Measurements from ENCODE around the gene MIEN1. TPM values are rescaled to one million over a fixed set of nuclear protein-coding genes. Genes with fewer than 3 reads are reported as not detected.

Gene MIEN1
- total and polyA plus RNA-seq, 2 of the 13 experiments (the other 11 are each of a cell fraction or from before 2014, with no cell fraction given), result 40.6 to 56.6 TPM

DNA sequence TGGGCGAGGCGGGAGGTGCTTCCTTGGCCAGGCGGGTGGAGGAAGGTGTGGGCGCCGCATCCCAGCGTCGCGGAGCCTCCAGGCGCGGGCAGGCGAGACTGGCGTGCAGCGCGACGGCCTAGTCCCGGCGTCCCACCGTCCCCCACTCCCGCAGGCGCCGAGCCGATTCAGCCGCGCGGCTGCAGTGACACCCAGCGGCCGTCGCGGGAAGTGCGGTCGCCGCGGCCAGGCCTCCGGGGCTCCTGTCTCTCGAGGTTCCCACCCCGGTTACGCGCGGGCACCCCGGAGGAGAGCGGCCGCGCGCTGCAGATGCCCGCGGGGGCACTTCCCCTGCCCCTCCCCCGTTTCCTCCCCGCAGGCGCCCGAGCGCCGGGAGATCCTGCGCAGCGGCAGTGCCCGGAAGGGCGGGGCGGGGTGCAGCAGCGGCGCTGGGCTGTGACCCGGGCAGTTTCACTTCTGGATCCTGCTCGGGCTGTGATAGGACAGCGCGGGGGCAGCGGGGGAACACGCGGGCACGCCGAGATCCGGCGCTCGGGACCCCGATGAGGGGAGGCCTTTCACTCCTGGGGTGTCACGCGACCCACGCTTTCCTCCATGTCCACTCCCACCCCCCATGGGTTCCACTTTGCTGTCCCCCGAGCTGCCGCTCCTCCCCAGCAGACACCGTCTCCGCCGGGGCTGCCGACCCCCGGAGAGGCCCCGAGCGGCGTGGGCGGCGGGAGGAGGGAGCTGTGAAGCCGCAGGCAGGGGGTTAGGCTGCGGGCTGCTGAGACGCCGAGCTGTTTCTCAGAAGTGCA lies 24.0 kb upstream of the MIEN1 start (continued):
- TF ChIP-seq RBM39 (IDR thresholded peaks at IDR 0.05; ENCODE audit: low read depth, low read length, poor library complexity, severe bottlenecking) (peak; percentile 66), HOXA9 (CRISPR knock-in tag; IDR thresholded peaks at IDR 0.05; ENCODE audit: borderline replicate concordance) (peak; percentile 19; the same call in 1 of the 2 replicates), SPEN (CRISPR knock-in tag; IDR thresholded peaks at IDR 0.05; ENCODE audit: low read depth) (peak; percentile 96), ZFY (CRISPR knock-in tag; IDR thresholded peaks at IDR 0.05) (peak; percentile 97), ZNF33B (CRISPR knock-in tag; IDR thresholded peaks at IDR 0.05) (peak; percentile 21), ZNF678 (CRISPR knock-in tag; IDR thresholded peaks at IDR 0.05) (peak; percentile 93), ZNF652 (CRISPR knock-in tag; IDR thresholded peaks at IDR 0.05; ENCODE audit: borderline replicate concordance, low read depth) (no peak), ARHGAP35 (CRISPR knock-in tag; IDR thresholded peaks at IDR 0.05; ENCODE audit: borderline replicate concordance) (peak; percentile 89), ZNF382 (CRISPR knock-in tag; IDR thresholded peaks at IDR 0.05; ENCODE audit: borderline replicate concordance) (no peak), SRSF9 (IDR thresholded peaks at IDR 0.05; ENCODE audit: borderline replicate concordance, insufficient read depth, low read depth, low read length, poor library complexity, severe bottlenecking) (no peak), ZFYVE20 (CRISPR knock-in tag; IDR thresholded peaks at IDR 0.05; ENCODE audit: borderline replicate concordance, low read depth) (peak; percentile 47; the same call in 1 of the 2 replicates), HHEX (CRISPR knock-in tag; IDR thresholded peaks at IDR 0.05) (no peak), BORCS8-MEF2B (CRISPR knock-in tag; IDR thresholded peaks at IDR 0.05) (peak; percentile 94), ZIK1 (CRISPR knock-in tag; IDR thresholded peaks at IDR 0.05; ENCODE audit: borderline replicate concordance, low read depth) (peak; percentile 97), DNMT1 (CRISPR knock-in tag; IDR thresholded peaks at IDR 0.05) (peak; percentile 90), YEATS2 (CRISPR knock-in tag; IDR thresholded peaks at IDR 0.05; ENCODE audit: borderline replicate concordance) (peak; percentile 65; the same call in 1 of the 2 replicates), NCOA5 (CRISPR knock-in tag; IDR thresholded peaks at IDR 0.05) (0 out of 2 replicates have a peak, but pooled peaks have one; percentile 53)
- TF ChIP-seq, protein P1, sequence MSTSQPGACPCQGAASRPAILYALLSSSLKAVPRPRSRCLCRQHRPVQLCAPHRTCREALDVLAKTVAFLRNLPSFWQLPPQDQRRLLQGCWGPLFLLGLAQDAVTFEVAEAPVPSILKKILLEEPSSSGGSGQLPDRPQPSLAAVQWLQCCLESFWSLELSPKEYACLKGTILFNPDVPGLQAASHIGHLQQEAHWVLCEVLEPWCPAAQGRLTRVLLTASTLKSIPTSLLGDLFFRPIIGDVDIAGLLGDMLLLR (CRISPR knock-in tag; IDR thresholded peaks at IDR 0.05), result peak; percentile 92
- TF ChIP-seq, protein P2, sequence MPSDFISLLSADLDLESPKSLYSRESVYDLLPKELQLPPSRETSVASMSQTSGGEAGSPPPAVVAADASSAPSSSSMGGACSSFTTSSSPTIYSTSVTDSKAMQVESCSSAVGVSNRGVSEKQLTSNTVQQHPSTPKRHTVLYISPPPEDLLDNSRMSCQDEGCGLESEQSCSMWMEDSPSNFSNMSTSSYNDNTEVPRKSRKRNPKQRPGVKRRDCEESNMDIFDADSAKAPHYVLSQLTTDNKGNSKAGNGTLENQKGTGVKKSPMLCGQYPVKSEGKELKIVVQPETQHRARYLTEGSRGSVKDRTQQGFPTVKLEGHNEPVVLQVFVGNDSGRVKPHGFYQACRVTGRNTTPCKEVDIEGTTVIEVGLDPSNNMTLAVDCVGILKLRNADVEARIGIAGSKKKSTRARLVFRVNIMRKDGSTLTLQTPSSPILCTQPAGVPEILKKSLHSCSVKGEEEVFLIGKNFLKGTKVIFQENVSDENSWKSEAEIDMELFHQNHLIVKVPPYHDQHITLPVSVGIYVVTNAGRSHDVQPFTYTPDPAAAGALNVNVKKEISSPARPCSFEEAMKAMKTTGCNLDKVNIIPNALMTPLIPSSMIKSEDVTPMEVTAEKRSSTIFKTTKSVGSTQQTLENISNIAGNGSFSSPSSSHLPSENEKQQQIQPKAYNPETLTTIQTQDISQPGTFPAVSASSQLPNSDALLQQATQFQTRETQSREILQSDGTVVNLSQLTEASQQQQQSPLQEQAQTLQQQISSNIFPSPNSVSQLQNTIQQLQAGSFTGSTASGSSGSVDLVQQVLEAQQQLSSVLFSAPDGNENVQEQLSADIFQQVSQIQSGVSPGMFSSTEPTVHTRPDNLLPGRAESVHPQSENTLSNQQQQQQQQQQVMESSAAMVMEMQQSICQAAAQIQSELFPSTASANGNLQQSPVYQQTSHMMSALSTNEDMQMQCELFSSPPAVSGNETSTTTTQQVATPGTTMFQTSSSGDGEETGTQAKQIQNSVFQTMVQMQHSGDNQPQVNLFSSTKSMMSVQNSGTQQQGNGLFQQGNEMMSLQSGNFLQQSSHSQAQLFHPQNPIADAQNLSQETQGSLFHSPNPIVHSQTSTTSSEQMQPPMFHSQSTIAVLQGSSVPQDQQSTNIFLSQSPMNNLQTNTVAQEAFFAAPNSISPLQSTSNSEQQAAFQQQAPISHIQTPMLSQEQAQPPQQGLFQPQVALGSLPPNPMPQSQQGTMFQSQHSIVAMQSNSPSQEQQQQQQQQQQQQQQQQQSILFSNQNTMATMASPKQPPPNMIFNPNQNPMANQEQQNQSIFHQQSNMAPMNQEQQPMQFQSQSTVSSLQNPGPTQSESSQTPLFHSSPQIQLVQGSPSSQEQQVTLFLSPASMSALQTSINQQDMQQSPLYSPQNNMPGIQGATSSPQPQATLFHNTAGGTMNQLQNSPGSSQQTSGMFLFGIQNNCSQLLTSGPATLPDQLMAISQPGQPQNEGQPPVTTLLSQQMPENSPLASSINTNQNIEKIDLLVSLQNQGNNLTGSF (CRISPR knock-in tag; IDR thresholded peaks at IDR 0.05), result no peak; the same call in none of the 2 replicates
- TF ChIP-seq, protein P3, sequence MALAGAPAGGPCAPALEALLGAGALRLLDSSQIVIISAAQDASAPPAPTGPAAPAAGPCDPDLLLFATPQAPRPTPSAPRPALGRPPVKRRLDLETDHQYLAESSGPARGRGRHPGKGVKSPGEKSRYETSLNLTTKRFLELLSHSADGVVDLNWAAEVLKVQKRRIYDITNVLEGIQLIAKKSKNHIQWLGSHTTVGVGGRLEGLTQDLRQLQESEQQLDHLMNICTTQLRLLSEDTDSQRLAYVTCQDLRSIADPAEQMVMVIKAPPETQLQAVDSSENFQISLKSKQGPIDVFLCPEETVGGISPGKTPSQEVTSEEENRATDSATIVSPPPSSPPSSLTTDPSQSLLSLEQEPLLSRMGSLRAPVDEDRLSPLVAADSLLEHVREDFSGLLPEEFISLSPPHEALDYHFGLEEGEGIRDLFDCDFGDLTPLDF (CRISPR knock-in tag; IDR thresholded peaks at IDR 0.05), result peak; percentile 78; the same call in 1 of the 2 replicates

Data from HepG2 (cell line).